HG03469 (cell line): ENCODE data around the gene SLC25A53.
"Not testable (repeated sequence)": the region's sequence is repeated elsewhere in the genome, so short reads cannot be mapped to it uniquely, and the experiment has no call there.

ENCODE experiments used
- ATAC-seq: cut with Tn5 transposase; IDR thresholded peaks from one replicate; pipeline ENCODE4 v1.9.1; 2021; ENCODE audit warnings: mild to moderate bottlenecking, moderate library complexity, moderate number of reproducible peaks; ENCODE audit not compliant: unreplicated experiment

The SLC25A53 gene

GRCh38 chrX:104075778-104076445 is 80.9 kb downstream of the SLC25A53 start, which contains the start of gene TMSB15C:
Gene TMSB15C (minus strand): TSS chrX:104076236.
- peak; percentile 96 for ATAC-seq

- not testable (repeated sequence) for ATAC-seq
Observed at GRCh38 chrX:104062636-104063035, 94.2 kb downstream of the SLC25A53 start.

GRCh38 chrX:104054956-104055355 is 101.9 kb downstream of the SLC25A53 start:
- not testable (repeated sequence) for ATAC-seq
